ENCODE data around the gene DLEC1. TPM values are rescaled to one million over a fixed set of nuclear protein-coding genes. Genes with fewer than 3 reads are reported as not detected.

DLEC1 gene
- total RNA-seq, 1 experiment from 2014 or later: not detected

- intact Hi-C loops (cut with micrococcal nuclease; ENCODE audit: unreplicated experiment): no loop called here
- DNase-seq (ENCODE audit: low read depth, low spot score): no peak
- TF ChIP-seq SIN3A (IDR thresholded peaks at IDR 0.05; ENCODE audit: borderline replicate concordance, insufficient read depth, low read depth, low read length): no peak
- TF ChIP-seq POLR2AphosphoS5 (IDR thresholded peaks at IDR 0.05; ENCODE audit: low read depth, low read length): no peak
- no peak for TF ChIP-seq TCF7L2 (IDR thresholded peaks at IDR 0.05; ENCODE audit: low read depth, low read length)
- TF ChIP-seq CTCF (IDR thresholded peaks at IDR 0.05): no peak
- TF ChIP-seq REST (IDR thresholded peaks at IDR 0.05; ENCODE audit: insufficient read depth in 1 of 2, low read depth in 2 of 2, low read length in 1 of 2): no peak
- POLR2A ChIA-PET: no interaction called here
- no peaks in the 10 kb centered on the region for H3K9me3 ChIP-seq (ENCODE audit: control insufficient read depth, insufficient read depth, low read depth, low read length)
- H3K4me3 ChIP-seq (ENCODE audit: low read depth in 2 of 2, low read length in 2 of 2): no peak overlapping the region
- CTCF ChIA-PET: no interaction called here
- no peak overlapping the region for H3K27ac ChIP-seq (ENCODE audit: low read length)
- in situ Hi-C loops (cut with HindIII; ENCODE audit: low pct_unique_long_range_greater_than_20kb, low sequenced_read_pairs): no loop called here
- peaks cover 4% of the 10 kb centered on the region; the same call in 1 of the 2 replicates for H3K36me3 ChIP-seq (ENCODE audit: control insufficient read depth, insufficient read depth, low read length)
- BruUV-seq (replicated peaks): no TSS peak
- H3K27me3 ChIP-seq (ENCODE audit: control insufficient read depth, insufficient read depth, low read length): no peaks in the 10 kb centered on the region
- H3K4me1 ChIP-seq (ENCODE audit: control insufficient read depth, insufficient read depth, low read length): peaks cover 19% of the 10 kb centered on the region
- no peak for ATAC-seq
Measured at GRCh38 chr3:38169027-38169317, 130.0 kb downstream of the DLEC1 start.

GRCh38 chr3:38170722-38171121, 131.7 kb downstream of the DLEC1 start:
- no peaks in the 10 kb centered on the region for H3K9me3 ChIP-seq (ENCODE audit: control insufficient read depth, insufficient read depth, low read depth, low read length)
- in situ Hi-C loops (cut with HindIII; ENCODE audit: low pct_unique_long_range_greater_than_20kb, low sequenced_read_pairs): no loop called here
- POLR2A ChIA-PET: interaction anchor here (0.5 kb wide), 1 partner anchor 158 kb away, joined by 13 read pairs; no protein-coding TSS in a partner anchor
- no peaks in the 10 kb centered on the region for H3K27me3 ChIP-seq (ENCODE audit: control insufficient read depth, insufficient read depth, low read length)
- intact Hi-C loops (cut with micrococcal nuclease; ENCODE audit: unreplicated experiment): no loop called here
- peaks cover 4% of the 10 kb centered on the region; the same call in 1 of the 2 replicates for H3K36me3 ChIP-seq (ENCODE audit: control insufficient read depth, insufficient read depth, low read length)
- H3K27ac ChIP-seq (ENCODE audit: low read length): no peak overlapping the region
- H3K4me1 ChIP-seq (ENCODE audit: control insufficient read depth, insufficient read depth, low read length): peaks cover 26% of the 10 kb centered on the region
- ATAC-seq (no peak), DNase-seq (ENCODE audit: low read depth, low spot score) (no peak)
- BruUV-seq (replicated peaks): no TSS peak
- no peak for TF ChIP-seq CTCF (IDR thresholded peaks at IDR 0.05)
- no peak for TF ChIP-seq SIN3A (IDR thresholded peaks at IDR 0.05; ENCODE audit: borderline replicate concordance, insufficient read depth, low read depth, low read length)
- no peak for TF ChIP-seq REST (IDR thresholded peaks at IDR 0.05; ENCODE audit: insufficient read depth in 1 of 2, low read depth in 2 of 2, low read length in 1 of 2)
- no peak for TF ChIP-seq TCF7L2 (IDR thresholded peaks at IDR 0.05; ENCODE audit: low read depth, low read length)
- TF ChIP-seq POLR2AphosphoS5 (IDR thresholded peaks at IDR 0.05; ENCODE audit: low read depth, low read length): no peak
- CTCF ChIA-PET: no interaction called here
- no peak overlapping the region for H3K4me3 ChIP-seq (ENCODE audit: low read depth in 2 of 2, low read length in 2 of 2)
